ENCODE data around the gene ASB4.

The ASB4 gene

GRCh38 chr7:95482424-95482823 is 3.3 kb upstream of the ASB4 start:
- no peak for DNase-seq (ENCODE audit: extremely low read depth, insufficient read length)
- no peak overlapping the region for H3K4me3 ChIP-seq (replicated peaks; ENCODE audit: low read depth, low read length)
- TF ChIP-seq, protein P1, sequence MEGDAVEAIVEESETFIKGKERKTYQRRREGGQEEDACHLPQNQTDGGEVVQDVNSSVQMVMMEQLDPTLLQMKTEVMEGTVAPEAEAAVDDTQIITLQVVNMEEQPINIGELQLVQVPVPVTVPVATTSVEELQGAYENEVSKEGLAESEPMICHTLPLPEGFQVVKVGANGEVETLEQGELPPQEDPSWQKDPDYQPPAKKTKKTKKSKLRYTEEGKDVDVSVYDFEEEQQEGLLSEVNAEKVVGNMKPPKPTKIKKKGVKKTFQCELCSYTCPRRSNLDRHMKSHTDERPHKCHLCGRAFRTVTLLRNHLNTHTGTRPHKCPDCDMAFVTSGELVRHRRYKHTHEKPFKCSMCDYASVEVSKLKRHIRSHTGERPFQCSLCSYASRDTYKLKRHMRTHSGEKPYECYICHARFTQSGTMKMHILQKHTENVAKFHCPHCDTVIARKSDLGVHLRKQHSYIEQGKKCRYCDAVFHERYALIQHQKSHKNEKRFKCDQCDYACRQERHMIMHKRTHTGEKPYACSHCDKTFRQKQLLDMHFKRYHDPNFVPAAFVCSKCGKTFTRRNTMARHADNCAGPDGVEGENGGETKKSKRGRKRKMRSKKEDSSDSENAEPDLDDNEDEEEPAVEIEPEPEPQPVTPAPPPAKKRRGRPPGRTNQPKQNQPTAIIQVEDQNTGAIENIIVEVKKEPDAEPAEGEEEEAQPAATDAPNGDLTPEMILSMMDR (IDR thresholded peaks at IDR 0.05; ENCODE audit: insufficient read depth, low read length, poor library complexity, severe bottlenecking): no peak
- no peaks in the 10 kb centered on the region for H3K27me3 ChIP-seq (replicated peaks; ENCODE audit: control insufficient read depth, insufficient read depth, low read length)
- H3K36me3 ChIP-seq (ENCODE audit: control insufficient read depth, insufficient read depth, low read length): no peaks in the 10 kb centered on the region

DNA sequence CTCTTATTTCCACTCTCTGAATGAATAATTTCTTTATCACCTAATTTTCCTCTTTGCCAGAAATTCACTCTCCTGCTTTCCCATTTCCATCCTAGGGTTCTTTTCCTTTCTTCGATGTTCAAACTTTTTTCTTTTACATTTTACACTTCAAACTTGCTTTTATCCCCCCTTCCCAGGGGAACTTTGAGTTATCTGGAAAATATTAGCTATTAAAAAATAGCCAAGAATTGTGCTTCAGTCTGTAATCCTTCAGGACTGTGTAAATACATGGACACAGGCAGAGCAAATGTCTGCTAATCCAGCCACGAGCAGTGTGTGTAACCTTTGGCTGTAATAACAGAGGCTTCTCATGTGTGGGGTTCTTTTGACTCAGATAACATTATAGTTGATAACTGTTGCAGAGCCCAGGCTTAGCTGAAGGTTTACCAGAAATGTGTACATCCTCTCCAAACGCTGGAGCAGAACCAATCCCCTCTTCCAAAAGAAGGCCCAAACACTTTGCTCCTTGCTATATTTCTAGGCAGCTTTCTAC is 4.6 kb downstream of the ASB4 start:
- no peak overlapping the region for H3K4me3 ChIP-seq (replicated peaks; ENCODE audit: low read depth, low read length)
- H3K36me3 ChIP-seq (ENCODE audit: control insufficient read depth, insufficient read depth, low read length): no peaks in the 10 kb centered on the region
- no peak for DNase-seq (ENCODE audit: extremely low read depth, insufficient read length)
- H3K27me3 ChIP-seq (replicated peaks; ENCODE audit: control insufficient read depth, insufficient read depth, low read length): no peaks in the 10 kb centered on the region
- TF ChIP-seq, protein P1 (IDR thresholded peaks at IDR 0.05; ENCODE audit: insufficient read depth, low read length, poor library complexity, severe bottlenecking): no peak

DNA sequence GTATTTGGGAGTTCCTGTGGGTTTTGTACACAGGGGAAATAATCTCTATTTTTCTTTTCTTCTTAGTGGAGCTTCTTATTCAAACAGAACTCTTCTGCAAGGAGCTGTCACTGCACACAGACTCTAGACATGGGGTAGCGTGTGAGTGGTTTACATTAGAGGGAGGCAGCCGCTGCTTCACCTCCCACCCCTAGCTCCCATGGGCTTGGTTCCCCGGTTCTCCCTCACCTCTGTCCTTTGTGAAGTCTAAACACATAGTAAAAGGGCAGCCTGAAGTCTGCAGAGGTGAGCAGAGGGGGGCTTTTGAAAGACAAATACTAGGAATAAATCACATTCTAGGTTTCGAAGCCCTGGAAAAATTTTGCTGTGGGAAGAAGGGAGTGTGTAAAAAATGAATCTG is 5.5 kb downstream of the ASB4 start:
- H3K27me3 ChIP-seq (replicated peaks; ENCODE audit: control insufficient read depth, insufficient read depth, low read length): no peaks in the 10 kb centered on the region
- no peak overlapping the region for H3K4me3 ChIP-seq (replicated peaks; ENCODE audit: low read depth, low read length)
- no peaks in the 10 kb centered on the region for H3K36me3 ChIP-seq (ENCODE audit: control insufficient read depth, insufficient read depth, low read length)
- TF ChIP-seq, protein P1 (IDR thresholded peaks at IDR 0.05; ENCODE audit: insufficient read depth, low read length, poor library complexity, severe bottlenecking): no peak
- no peak for DNase-seq (ENCODE audit: extremely low read depth, insufficient read length)

GRCh38 chr7:95491634-95492314 is 6.0 kb downstream of the ASB4 start:
- TF ChIP-seq, protein P1 (IDR thresholded peaks at IDR 0.05; ENCODE audit: insufficient read depth, low read length, poor library complexity, severe bottlenecking): no peak

GRCh38 chr7:95493247-95493646 is 7.5 kb downstream of the ASB4 start:
- H3K36me3 ChIP-seq (ENCODE audit: control insufficient read depth, insufficient read depth, low read length): no peaks in the 10 kb centered on the region
- H3K4me3 ChIP-seq (replicated peaks; ENCODE audit: low read depth, low read length): no peak overlapping the region
- H3K27me3 ChIP-seq (replicated peaks; ENCODE audit: control insufficient read depth, insufficient read depth, low read length): no peaks in the 10 kb centered on the region
- TF ChIP-seq, protein P1 (IDR thresholded peaks at IDR 0.05; ENCODE audit: insufficient read depth, low read length, poor library complexity, severe bottlenecking): no peak
- DNase-seq (ENCODE audit: extremely low read depth, insufficient read length): no peak

More at GRCh38 chr7:95491634-95492314, 6.0 kb downstream of the ASB4 start:
- DNase-seq (ENCODE audit: extremely low read depth, insufficient read length): no peak
- H3K36me3 ChIP-seq (ENCODE audit: control insufficient read depth, insufficient read depth, low read length): no peaks in the 10 kb centered on the region
- no peaks in the 10 kb centered on the region for H3K27me3 ChIP-seq (replicated peaks; ENCODE audit: control insufficient read depth, insufficient read depth, low read length)
- no peak overlapping the region for H3K4me3 ChIP-seq (replicated peaks; ENCODE audit: low read depth, low read length)
